ENCODE results near the gene ADCY2. TPM values are rescaled to one million over a fixed set of nuclear protein-coding genes. Genes with fewer than 3 reads are reported as not detected.

ADCY2 gene
- total RNA-seq, 1 experiment from 2014 or later, result not detected

DNA sequence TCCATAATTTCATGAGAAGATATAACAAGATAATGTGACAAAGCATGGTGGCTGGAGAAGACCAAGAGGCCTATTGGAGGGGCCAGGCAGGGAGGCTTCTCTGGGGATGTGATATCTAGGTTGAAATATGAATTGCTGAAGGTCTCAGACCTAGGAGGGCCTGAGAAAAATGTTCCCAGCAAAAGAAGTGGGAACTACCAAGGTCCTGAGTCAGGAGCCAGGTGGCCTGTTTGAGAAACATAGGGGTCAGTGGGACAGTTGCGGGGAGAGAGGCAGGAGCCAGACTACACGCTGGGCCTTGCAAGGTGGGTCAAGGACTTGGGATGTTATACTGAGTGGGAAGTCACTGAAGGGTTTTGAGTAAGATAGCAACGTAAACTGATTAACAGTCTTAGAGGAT, 238.9 kb downstream of the ADCY2 start:
- intact Hi-C loops (cut with micrococcal nuclease; ENCODE audit: unreplicated experiment), result no loop called here
- Mint-ChIP-seq H3K27ac (ENCODE audit: unreplicated experiment) (no peak overlapping the region), H3K36me3 (ENCODE audit: insufficient read depth, unreplicated experiment) (no peaks in the 10 kb centered on the region), H3K4me1 (ENCODE audit: low read depth, unreplicated experiment) (no peaks in the 10 kb centered on the region), H3K9me3 (ENCODE audit: low read depth, unreplicated experiment) (peaks cover 28% of the 10 kb centered on the region), H3K4me3 (ENCODE audit: low read depth, unreplicated experiment) (no peak overlapping the region), H3K27me3 (ENCODE audit: unreplicated experiment) (no peaks in the 10 kb centered on the region)
- CTCF ChIA-PET, result no interaction called here
- no peak for DNase-seq
- no TSS peak for BruUV-seq (replicated peaks)
- TF ChIP-seq, protein P1, sequence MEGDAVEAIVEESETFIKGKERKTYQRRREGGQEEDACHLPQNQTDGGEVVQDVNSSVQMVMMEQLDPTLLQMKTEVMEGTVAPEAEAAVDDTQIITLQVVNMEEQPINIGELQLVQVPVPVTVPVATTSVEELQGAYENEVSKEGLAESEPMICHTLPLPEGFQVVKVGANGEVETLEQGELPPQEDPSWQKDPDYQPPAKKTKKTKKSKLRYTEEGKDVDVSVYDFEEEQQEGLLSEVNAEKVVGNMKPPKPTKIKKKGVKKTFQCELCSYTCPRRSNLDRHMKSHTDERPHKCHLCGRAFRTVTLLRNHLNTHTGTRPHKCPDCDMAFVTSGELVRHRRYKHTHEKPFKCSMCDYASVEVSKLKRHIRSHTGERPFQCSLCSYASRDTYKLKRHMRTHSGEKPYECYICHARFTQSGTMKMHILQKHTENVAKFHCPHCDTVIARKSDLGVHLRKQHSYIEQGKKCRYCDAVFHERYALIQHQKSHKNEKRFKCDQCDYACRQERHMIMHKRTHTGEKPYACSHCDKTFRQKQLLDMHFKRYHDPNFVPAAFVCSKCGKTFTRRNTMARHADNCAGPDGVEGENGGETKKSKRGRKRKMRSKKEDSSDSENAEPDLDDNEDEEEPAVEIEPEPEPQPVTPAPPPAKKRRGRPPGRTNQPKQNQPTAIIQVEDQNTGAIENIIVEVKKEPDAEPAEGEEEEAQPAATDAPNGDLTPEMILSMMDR (IDR thresholded peaks at IDR 0.05; ENCODE audit: unreplicated experiment), result no peak

DNA sequence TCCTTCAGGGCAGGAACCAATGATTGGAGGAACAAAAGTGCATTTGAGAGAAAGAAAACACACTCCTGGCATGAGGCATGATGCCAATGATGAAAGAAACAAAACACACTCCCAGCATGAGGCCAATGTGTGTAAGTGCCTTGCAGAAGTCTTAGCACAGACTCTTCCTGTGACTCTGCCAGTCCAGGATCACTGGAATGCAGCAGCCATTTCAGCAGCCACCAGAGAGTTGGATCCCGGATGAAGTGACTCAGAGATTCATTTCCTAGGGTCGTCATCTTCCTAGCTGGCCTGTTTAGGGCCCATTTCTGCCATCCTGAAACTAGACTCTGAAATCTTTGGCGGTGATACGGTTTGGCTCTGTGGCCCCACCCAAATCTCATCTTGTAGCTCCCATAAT, 242.5 kb downstream of the ADCY2 start:
- no TSS peak for BruUV-seq (replicated peaks)
- H3K9me3 Mint-ChIP-seq (ENCODE audit: low read depth, unreplicated experiment), result peaks cover 23% of the 10 kb centered on the region
- H3K27me3 Mint-ChIP-seq (ENCODE audit: unreplicated experiment), result no peaks in the 10 kb centered on the region
- no peak overlapping the region for H3K4me3 Mint-ChIP-seq (ENCODE audit: low read depth, unreplicated experiment)
- TF ChIP-seq, protein P1 (IDR thresholded peaks at IDR 0.05; ENCODE audit: unreplicated experiment), result no peak
- H3K36me3 Mint-ChIP-seq (ENCODE audit: insufficient read depth, unreplicated experiment), result no peaks in the 10 kb centered on the region
- DNase-seq, result no peak
- intact Hi-C loops (cut with micrococcal nuclease; ENCODE audit: unreplicated experiment), result no loop called here
- H3K27ac Mint-ChIP-seq (ENCODE audit: unreplicated experiment), result no peak overlapping the region
- CTCF ChIA-PET, result no interaction called here
- no peaks in the 10 kb centered on the region for H3K4me1 Mint-ChIP-seq (ENCODE audit: low read depth, unreplicated experiment)

DNA sequence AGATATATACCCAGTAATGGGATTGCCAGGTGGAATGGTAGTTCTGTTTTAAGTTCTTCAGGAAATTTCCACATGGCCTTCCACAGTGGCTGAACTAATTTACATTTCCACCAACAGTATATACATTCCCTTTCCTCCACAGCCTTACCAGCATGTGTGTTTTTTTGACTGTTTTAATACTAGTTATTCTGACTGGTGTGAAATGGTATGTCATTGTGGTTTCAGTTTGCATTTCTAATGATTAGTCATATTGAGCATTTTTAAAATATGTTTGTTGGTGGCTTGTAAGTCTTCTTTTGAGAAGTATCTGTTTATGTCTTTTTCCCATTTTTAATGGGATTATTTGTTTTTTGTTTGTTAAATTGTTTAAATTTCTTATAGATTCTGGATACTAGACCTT, 246.1 kb downstream of the ADCY2 start:
- Mint-ChIP-seq H3K4me3 (ENCODE audit: low read depth, unreplicated experiment) (no peak overlapping the region), H3K27me3 (ENCODE audit: unreplicated experiment) (no peaks in the 10 kb centered on the region), H3K36me3 (ENCODE audit: insufficient read depth, unreplicated experiment) (no peaks in the 10 kb centered on the region), H3K27ac (ENCODE audit: unreplicated experiment) (no peak overlapping the region), H3K4me1 (ENCODE audit: low read depth, unreplicated experiment) (no peaks in the 10 kb centered on the region), H3K9me3 (ENCODE audit: low read depth, unreplicated experiment) (peaks cover 16% of the 10 kb centered on the region)
- no peak for DNase-seq
- TF ChIP-seq, protein P1 (IDR thresholded peaks at IDR 0.05; ENCODE audit: unreplicated experiment), result no peak
- intact Hi-C loops (cut with micrococcal nuclease; ENCODE audit: unreplicated experiment), result no loop called here
- BruUV-seq (replicated peaks), result no TSS peak
- CTCF ChIA-PET, result no interaction called here

DNA sequence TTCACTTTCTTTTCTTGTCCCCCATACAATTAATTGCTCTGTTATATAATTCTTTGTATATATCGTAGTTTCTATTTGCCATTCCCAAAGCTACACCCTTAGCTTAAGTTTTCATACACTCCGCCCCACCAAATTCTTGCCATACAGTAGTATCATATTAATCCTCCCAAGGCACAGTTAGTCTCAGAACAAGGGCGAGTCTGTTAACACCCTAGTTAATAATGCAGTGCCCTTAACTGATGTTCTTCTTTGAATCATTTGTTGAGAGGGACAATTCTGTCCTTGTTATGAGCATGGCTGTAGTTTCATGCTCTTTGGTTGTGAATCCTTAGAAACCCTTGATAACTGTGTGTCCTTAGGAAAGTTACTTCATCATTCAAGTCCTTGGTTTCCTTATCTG, 248.8 kb downstream of the ADCY2 start:
- TF ChIP-seq, protein P1 (IDR thresholded peaks at IDR 0.05; ENCODE audit: unreplicated experiment), result no peak
- Mint-ChIP-seq H3K36me3 (ENCODE audit: insufficient read depth, unreplicated experiment) (no peaks in the 10 kb centered on the region), H3K4me3 (ENCODE audit: low read depth, unreplicated experiment) (no peak overlapping the region), H3K27me3 (ENCODE audit: unreplicated experiment) (no peaks in the 10 kb centered on the region), H3K9me3 (ENCODE audit: low read depth, unreplicated experiment) (peaks cover 19% of the 10 kb centered on the region), H3K27ac (ENCODE audit: unreplicated experiment) (no peak overlapping the region), H3K4me1 (ENCODE audit: low read depth, unreplicated experiment) (no peaks in the 10 kb centered on the region)
- intact Hi-C loops (cut with micrococcal nuclease; ENCODE audit: unreplicated experiment), result no loop called here
- CTCF ChIA-PET, result no interaction called here
- DNase-seq, result no peak
- BruUV-seq (replicated peaks), result no TSS peak

DNA sequence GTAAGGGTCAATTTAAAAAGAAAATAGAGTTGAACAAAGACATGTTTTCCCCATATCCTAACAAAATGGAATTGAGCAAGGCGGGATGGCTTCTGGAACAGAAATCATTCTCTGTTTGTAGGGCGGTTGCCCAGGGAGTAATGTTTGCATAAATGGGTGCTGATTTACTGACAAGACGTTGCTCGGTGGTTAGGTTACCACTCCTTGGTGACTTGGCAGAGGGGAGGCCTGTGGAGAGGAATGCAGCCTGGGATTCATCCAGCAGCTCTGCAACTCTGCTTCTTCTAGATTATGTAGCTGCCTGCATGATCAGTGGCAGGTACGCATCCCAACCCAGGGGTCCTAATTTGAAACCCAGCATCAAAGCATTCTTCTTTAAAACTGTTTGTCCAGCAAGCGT, 254.8 kb downstream of the ADCY2 start:
- Mint-ChIP-seq H3K27ac (ENCODE audit: unreplicated experiment) (no peak overlapping the region), H3K36me3 (ENCODE audit: insufficient read depth, unreplicated experiment) (no peaks in the 10 kb centered on the region), H3K9me3 (ENCODE audit: low read depth, unreplicated experiment) (peaks cover 21% of the 10 kb centered on the region), H3K27me3 (ENCODE audit: unreplicated experiment) (no peaks in the 10 kb centered on the region), H3K4me1 (ENCODE audit: low read depth, unreplicated experiment) (no peaks in the 10 kb centered on the region), H3K4me3 (ENCODE audit: low read depth, unreplicated experiment) (no peak overlapping the region)
- intact Hi-C loops (cut with micrococcal nuclease; ENCODE audit: unreplicated experiment), result no loop called here
- no TSS peak for BruUV-seq (replicated peaks)
- TF ChIP-seq, protein P1 (IDR thresholded peaks at IDR 0.05; ENCODE audit: unreplicated experiment), result no peak
- CTCF ChIA-PET, result no interaction called here
- DNase-seq, result no peak
